Daoy (cell line): ENCODE data around the gene UMODL1. TPM values are rescaled to one million over a fixed set of nuclear protein-coding genes. Genes with fewer than 3 reads are reported as not detected.

ENCODE experiments used
- DNase-seq: peaks from one replicate; pipeline ENCODE4 v3.0.0-alpha.2; 2015; ENCODE audit warnings: low read depth
- total RNA-seq: library from RNA; depleted of rRNA; stranded (reverse); fragments of >200 nt; shearing (Covaris generic); gene quantifications from 2 replicates; pipeline ENCODE4 v1.2.3, GENCODE V29; 2014

The UMODL1 gene
- total RNA-seq, 1 experiment from 2014 or later: 0.80 TPM

DNA sequence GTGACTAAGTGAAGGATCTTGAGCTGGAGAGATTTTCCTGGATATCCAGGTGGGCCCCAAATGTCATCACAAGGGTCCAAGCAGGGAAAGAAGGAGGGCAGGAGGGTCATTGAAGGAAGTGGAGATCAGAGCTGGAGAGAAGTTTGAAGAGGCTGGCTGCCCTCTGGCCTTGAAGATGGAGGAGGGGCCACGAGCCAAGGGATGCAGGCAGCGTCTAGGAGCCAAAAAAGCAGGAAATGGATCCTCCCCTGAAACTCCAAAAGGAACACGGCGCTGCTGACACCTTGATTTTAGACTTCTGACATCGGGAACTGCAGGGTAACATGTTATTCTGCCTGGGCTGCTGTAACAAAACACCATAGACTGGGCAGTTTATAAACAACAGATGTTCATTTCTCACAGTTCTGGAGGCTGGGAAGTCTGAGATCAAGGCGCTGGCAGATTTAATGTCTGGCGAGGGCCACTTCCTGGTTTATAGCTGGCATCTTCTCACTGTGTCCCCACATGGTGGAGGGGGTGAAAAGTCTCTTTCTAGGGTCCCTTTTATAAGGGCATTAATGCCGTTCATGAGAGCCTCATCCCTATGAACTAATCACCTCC lies 32.2 kb upstream of the UMODL1 start:
- DNase-seq: peak; percentile 32

- DNase-seq: peak; percentile 50
Observed at GRCh38 chr21:42039470-42039901, 31.6 kb upstream of the UMODL1 start.

DNA sequence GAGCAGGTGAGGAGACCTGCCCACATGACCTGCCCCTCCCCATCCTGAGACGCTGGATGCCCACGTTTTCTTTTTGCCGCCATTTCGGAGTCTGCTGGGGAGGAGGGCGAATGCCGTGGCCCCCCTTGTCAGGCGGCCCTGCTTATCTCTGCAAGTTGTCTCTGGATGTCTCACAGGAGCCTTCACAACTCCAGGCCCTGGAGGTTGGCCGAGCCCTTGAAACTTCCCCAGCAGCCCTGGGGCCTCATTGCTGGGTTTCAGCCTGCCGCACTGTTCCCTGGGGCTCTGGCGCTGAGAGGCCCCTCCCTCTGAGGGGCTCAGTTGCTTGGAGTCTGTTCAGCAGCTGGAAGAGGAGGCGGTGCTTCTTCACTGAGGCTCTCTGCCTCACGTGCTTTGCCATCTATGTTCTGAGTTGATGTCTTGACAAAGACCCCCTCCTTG lies 31.2 kb upstream of the UMODL1 start:
- DNase-seq: peak; percentile 82

DNA sequence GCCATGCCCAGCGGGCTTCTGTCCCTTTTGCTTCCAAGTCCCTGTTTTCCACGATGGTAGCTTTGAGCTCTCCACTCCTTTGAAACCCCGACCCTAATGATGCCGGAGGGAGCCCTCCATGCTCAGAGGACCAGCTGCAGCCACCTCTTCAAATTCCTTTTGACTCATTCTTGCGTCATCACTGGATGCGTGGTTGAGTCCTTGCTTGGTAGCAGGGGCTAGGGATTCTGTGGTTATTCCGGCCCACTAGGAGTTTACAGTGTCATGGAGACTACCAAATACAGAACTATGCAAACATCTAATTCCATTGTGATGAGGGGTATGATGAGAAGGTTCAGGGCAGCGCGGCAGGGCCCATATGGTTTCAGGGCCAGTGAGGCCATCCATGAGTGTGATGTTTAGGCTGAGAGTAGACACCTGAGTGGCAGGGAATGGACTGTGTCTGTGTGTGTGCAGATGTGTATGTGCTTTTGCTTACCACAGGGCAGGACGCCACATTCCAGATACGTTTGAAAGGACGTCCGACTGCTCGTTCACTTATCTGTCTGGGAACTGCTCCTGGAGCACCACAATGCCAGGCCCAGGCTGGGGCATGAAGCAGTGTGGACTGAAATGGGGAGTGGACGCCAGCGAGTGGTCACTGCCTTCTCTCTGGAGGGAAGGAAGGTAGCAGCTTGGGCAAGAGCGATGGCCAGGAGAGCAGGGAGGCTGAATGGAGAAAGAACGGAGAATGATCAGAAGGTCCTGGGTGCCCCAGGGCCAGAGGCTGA lies 30.5 kb upstream of the UMODL1 start:
- DNase-seq: peak; percentile 99

DNA sequence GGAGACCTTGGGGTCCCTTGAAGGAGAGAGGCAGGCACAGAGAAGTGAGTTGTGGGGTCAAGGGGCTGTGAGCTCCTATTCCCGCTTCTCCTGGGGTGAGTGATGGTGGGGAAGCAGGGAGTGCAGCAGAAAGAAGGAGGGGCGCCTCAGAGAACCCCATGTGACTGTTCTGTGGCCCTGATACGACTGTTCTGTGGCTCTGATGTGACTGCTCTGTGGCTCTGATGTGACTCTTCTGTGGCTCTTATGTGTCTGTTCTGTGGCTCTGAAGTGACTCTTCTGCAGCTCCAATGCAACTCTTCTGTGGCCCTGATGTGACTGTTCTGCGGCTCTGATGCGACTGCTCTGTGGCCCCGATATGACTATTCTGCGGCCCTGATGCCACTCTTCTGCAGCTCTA lies 29.9 kb upstream of the UMODL1 start:
- no peak for DNase-seq

DNA sequence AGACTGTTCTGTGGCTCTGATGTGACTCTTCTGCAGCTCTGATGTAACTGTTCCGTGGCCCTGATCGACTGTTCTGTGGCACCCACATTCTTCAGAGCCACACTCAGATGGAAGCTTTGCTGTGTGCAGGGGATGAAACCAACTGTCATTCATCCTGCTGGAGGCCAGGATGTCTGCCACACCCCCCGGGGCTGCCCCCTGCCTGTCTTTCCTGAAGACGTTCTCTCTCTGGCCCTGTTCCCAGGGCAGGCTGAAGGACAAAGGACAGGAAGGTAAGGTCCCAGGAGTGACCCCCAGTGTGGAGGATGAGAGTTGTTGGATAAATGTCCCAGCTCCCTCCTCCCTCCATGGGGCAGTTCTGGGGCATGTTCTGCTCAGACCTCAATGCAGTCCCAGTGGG lies 29.4 kb upstream of the UMODL1 start:
- peak; percentile 44 for DNase-seq

DNA sequence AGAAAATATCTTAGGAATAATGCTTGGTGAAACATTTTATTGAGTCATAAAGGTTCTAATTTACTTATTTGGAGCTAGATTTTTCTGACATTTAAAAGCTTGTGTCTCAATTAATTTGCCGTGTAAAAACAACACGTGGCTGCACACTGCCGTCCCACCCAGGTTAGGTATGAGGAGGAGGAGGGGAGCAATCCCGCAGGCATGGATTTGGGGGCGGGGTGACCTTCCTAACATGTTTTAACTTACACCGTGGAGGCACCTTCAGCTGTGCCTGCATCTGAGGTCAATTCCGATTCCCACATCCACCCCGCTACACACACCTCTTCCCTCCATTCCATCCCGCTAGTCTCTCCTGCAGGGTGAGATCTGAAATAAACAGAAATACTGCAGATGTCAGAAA lies 28.5 kb upstream of the UMODL1 start:
- DNase-seq: no peak

DNA sequence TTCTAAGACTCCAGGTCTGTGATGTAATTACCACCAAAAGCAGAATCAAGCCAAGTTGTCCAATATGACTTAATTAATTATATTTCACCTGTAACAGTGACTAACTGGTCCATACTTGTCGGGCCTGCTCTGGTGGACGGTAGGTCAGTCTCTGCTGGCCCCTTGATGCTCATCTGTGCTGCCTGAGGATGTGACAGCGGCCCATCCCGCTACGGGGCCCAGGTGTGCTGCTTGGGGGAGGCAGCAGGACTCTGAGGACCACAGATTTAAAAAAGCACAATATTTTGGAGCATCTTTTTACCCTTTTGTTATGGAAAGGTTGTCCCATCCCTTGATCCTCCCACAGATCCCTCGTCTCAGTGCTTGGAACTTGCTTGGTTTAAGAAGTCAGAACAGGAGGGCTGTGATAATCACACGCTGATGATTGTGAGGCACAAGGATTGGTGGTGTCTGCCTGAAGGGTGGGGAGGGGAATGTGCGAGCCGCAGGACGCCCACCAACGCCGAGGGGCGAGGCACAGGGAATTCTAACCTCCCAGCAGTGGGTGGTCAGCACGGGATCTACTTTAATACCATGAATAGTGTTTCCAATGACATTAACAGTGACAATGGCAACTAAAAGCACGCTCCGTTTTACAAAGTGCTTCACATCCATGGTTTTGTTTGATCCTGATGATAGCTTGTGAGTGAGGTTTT lies 27.8 kb upstream of the UMODL1 start:
- no peak for DNase-seq

DNA sequence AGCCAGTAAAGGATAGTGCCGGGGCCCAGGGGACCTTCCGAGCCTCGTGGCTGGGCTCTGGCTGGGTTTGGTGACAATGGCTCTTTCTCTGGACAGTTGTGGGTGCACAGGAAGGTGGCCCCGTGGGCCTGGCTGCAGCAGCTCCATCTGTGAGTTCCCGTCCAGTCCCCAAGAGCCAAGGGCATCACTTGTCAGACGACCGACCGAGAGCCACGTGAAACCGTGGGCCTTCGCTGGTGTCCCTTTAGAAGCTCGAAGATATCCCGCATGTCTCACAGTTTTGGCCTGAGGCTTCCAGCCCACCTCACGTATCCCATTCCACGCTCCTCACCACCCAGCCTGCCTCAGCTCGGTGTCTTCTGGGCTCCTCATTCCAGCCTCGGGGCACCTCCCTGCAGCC lies 27.2 kb upstream of the UMODL1 start:
- no peak for DNase-seq

DNA sequence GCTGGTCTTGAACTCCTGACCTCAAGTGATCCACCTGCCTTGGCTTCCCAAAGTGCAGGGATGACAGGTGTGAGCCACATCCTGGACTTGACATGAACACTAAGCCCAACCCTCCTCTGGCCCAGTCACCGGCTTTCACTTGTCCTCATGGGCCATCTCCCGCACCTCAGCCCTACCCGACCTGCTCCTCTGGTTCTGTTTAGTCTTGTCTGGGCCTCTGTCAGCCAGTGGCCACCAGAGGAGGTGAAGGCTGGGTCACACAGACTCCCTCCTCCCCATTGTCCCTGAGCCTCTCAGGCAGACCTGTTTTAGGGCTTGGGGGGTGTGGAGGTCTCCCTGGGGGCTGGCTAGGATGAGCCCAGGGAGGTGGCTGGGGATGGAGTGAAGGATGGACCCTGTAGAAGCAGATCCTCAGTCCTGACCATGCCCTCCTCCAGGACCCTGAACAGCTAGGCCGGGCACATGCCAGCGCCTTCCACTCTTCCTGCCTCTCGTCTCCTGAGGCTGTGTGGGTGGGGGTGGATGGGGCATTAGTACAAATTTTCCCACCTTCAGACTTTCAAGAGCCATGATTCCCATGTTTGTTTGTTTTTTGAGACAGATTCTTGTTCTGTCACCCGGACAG lies 26.1 kb upstream of the UMODL1 start:
- no peak for DNase-seq

DNA sequence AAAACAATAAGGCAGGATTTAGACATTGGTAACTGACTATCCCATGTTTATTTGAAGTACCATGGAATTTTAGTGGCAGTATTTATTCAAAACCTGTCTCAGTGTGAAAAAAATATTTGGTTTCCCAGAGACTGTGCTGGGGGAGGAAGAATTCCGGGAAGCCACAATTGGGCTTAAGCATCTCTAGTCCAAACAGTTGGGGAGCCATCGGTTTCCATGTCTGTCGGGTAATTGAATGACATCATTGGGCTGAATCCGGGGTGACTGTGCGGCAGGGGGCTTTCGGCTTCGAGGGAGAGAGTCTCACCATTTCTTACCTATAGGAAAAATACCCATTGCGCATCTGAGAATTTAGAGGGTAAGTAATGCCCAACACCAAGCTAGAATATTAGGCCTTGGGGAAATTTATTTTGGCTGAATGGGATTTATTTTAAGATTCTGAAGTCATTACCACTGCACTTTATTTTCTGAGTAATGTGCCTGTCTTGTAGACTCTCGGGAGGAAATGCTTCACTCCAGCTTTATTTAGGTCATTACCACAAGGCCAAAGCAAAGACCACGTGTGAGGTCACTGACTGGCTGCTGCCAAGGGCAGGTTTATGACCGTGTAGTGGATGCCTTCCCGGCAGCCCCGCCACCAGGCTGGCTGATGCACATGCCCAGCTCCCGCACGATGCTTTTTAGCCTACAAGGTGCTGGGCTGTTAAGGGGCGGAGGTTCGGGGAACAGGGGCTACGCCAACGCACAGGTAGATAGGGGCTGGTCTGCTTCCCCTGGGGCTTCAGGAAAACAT lies 23.1 kb upstream of the UMODL1 start:
- peak; percentile 96 for DNase-seq

GRCh38 chr21:42048870-42049577 lies 22.1 kb upstream of the UMODL1 start:
- DNase-seq: no peak

GRCh38 chr21:42049578-42050430 lies 21.3 kb upstream of the UMODL1 start:
- DNase-seq: peak; percentile 56

GRCh38 chr21:42051788-42052187 lies 19.3 kb upstream of the UMODL1 start:
- no peak for DNase-seq

GRCh38 chr21:42055425-42055824 lies 15.7 kb upstream of the UMODL1 start:
- DNase-seq: no peak

- no peak for DNase-seq
Observed at GRCh38 chr21:42056468-42056867, 14.6 kb upstream of the UMODL1 start.

GRCh38 chr21:42056996-42057689 lies 14.0 kb upstream of the UMODL1 start:
- peak; percentile 95 for DNase-seq

DNA sequence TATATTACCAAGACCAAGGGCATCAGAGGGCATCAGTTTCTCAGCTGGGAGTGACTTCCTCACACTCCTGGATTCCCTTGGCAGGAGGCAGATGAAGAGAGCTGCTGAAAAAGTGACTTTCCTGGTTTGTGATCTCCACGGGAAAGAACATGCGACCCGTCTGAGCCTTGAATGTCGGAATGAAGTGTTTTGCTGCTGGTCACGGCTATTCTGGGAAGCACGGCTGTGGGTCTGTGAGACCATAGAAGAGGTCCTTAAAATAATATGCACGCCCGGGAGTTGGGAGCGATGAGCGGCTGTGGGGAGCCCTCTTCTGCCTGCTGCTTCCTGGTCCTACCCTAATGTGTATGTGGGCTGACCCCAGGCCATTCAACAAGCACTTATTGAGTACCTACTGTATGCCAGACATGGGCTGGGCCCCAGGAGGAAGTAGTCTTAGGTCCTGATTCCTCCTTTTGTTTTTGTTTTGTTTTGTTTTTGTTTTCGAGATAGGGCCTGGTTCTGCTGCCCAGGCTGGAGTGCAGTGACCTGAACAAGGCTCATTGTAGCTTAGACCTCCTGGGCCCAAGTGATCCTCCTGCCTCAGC lies 13.2 kb upstream of the UMODL1 start:
- DNase-seq: no peak

GRCh38 chr21:42058631-42059111 lies 12.4 kb upstream of the UMODL1 start:
- DNase-seq: no peak
